K562 (cell line): ENCODE data around the gene ATG13. TPM values are rescaled to one million over a fixed set of nuclear protein-coding genes. Genes with fewer than 3 reads are reported as not detected.

Experiments
- BCL6 ChIP-seq: fragments of 250-450 bp; sonication (Bioruptor Pico); IDR thresholded peaks from 2 replicates; pipeline ENCODE4 v1.4.0; 2020
- BDP1 ChIP-seq: IDR thresholded peaks from 3 replicates; pipeline ENCODE4 v1.6.1; 2011; ENCODE audit not compliant: insufficient read length, insufficient read depth
- GABPB1 ChIP-seq: sonication (generic); formaldehyde crosslinking; IDR thresholded peaks from 2 replicates; pipeline ENCODE4 v1.8.0; 2022; ENCODE audit warnings: mild to moderate bottlenecking, missing genetic modification reagents
- GATAD2B ChIP-seq: fragments of 450-650 bp; IDR thresholded peaks from 2 replicates; pipeline ENCODE4 v1.6.1; 2017; ENCODE audit warnings: mild to moderate bottlenecking, borderline replicate concordance
- KAT2B ChIP-seq: IDR thresholded peaks from one replicate; pipeline ENCODE4 v1.6.1; 2012; ENCODE audit warnings: low read depth, mild to moderate bottlenecking, control low read depth, inconsistent platforms, low read length, moderate library complexity
- MLLT1 ChIP-seq, 2 experiments: fragments of 450-650 bp; IDR thresholded peaks; 2 replicates each; pipeline ENCODE4 v1.6.1; 2016
- NELFE ChIP-seq: IDR thresholded peaks from 2 replicates; pipeline ENCODE4 v1.6.1; 2011; ENCODE audit warnings: mild to moderate bottlenecking; ENCODE audit not compliant: insufficient read depth, insufficient read length
- NFE2L1 ChIP-seq: fragments of 450-650 bp; IDR thresholded peaks from 2 replicates; pipeline ENCODE4 v1.6.1; 2016; ENCODE audit warnings: missing genetic modification characterization, low read depth, mild to moderate bottlenecking, missing compliant biosample characterization, moderate library complexity, borderline replicate concordance
- NRF1 ChIP-seq, 2 experiments: fragments of 450-650 bp; IDR thresholded peaks in 1 of 2; conservative IDR thresholded peaks in 1 of 2; 2 replicates each; pipeline ENCODE4 v1.6.1; 2014; ENCODE audit warnings: mild to moderate bottlenecking in 2 of 2
- PCBP1 ChIP-seq: fragments of 200-400 bp; formaldehyde crosslinking; IDR thresholded peaks from 2 replicates; pipeline ENCODE4 v1.6.1; 2018; ENCODE audit warnings: mild to moderate bottlenecking, low read depth, low read length; ENCODE audit not compliant: poor library complexity, severe bottlenecking
- PHF21A ChIP-seq: fragments of 450-650 bp; IDR thresholded peaks from 2 replicates; pipeline ENCODE4 v1.6.1; 2017; ENCODE audit warnings: low read depth, borderline replicate concordance
- POLR2G ChIP-seq: fragments of 200-400 bp; formaldehyde crosslinking; IDR thresholded peaks from 2 replicates; pipeline ENCODE4 v1.6.1; 2017; ENCODE audit warnings: low read depth, mild to moderate bottlenecking, antibody characterized with exemption, low read length, moderate library complexity
- PRPF4 ChIP-seq: fragments of 200-400 bp; formaldehyde crosslinking; IDR thresholded peaks from one replicate; pipeline ENCODE4 v1.6.1; 2017; ENCODE audit warnings: low read length, low read depth, mild to moderate bottlenecking; ENCODE audit not compliant: insufficient read depth, poor library complexity, severe bottlenecking
- SUPT5H ChIP-seq: fragments of 450-650 bp; IDR thresholded peaks from 2 replicates; pipeline ENCODE4 v1.6.1; 2016
- XRCC5 ChIP-seq: fragments of 200-400 bp; formaldehyde crosslinking; IDR thresholded peaks from 2 replicates; pipeline ENCODE4 v1.6.1; 2017; ENCODE audit warnings: low read depth, mild to moderate bottlenecking, low read length
- ZHX1 ChIP-seq: fragments of 150-350 bp; conservative IDR thresholded peaks from 2 replicates; pipeline ENCODE4 v1.6.1; 2014; ENCODE audit warnings: low read length
- ZNF165 ChIP-seq: fragments of 250-450 bp; sonication (Bioruptor Pico); IDR thresholded peaks from 2 replicates; pipeline ENCODE4 v1.4.0; 2020; ENCODE audit warnings: borderline replicate concordance
- polyA plus RNA-seq, 8 experiments: library from polyadenylated mRNA; depleted of rRNA in 4 of 8; stranded (reverse) in 5 of 8; unstranded in 3 of 8; fragments of >200 nt; fragmentation: Nextera tagmentation in 2 of 8; fragmentation: Illumina TruSeq in 1 of 8; extraction: Ambion mirVana in 2 of 8; extraction: Trizol in 1 of 8; gene quantifications; 2 replicates each; pipeline versions ENCODE4 v1.2.1 to v1.2.3, GENCODE V29; 2011 to 2014; ENCODE audit warnings: inconsistent platforms in 1 of 8, missing spikeins in 1 of 8
- total RNA-seq, 7 experiments: library from RNA; depleted of rRNA in 6 of 7; stranded (reverse); fragments of >200 nt in 6 of 7; fragmentation: Illumina TruSeq in 2 of 7; extraction: Trizol in 2 of 7; gene quantifications; 2 replicates each; pipeline versions ENCODE4 v1.2.1 to v1.2.3, GENCODE V29; 2011 to 2021; ENCODE audit warnings: low replicate concordance in 1 of 7
- TF ChIP-seq, protein P1 (sequence below): fragments of 450-650 bp; IDR thresholded peaks from 2 replicates; pipeline ENCODE4 v1.6.1; 2014; ENCODE audit warnings: low read depth, mild to moderate bottlenecking, moderate library complexity, borderline replicate concordance
- TF ChIP-seq, protein P2 (sequence below): fragments of 450-650 bp; IDR thresholded peaks from 2 replicates; pipeline ENCODE4 v1.7.1; 2018; ENCODE audit warnings: mild to moderate bottlenecking, low read depth; ENCODE audit not compliant: partially characterized antibody

The ATG13 gene
- total and polyA plus RNA-seq, 9 of the 15 experiments (the other 6 are each of a cell fraction or from before 2014, with no cell fraction given): 13.1 to 61.5 (median 36.5) TPM

- TF ChIP-seq NRF1 (conservative IDR thresholded peaks at IDR 0.05 in 1 of 2, IDR thresholded peaks at IDR 0.05 in 1 of 2) (peak; percentile 47 to 62), PHF21A (no peak), PRPF4 (no peak), GABPB1 (CRISPR knock-in tag) (peak; percentile 60; the same call in 1 of the 2 replicates), ZNF165 (CRISPR knock-in tag) (no peak), XRCC5 (peak; percentile 100), PCBP1 (peak; percentile 63), KAT2B (no peak), SUPT5H (peak; percentile 80), GATAD2B (peak; percentile 34; the same call in 1 of the 2 replicates), ZHX1 (no peak), MLLT1 (IDR thresholded peaks at IDR 0.05) (peak in 1 of 2 experiments; percentile 100; a peak in 3 of 4 replicates), NFE2L1 (tag) (no peak), NELFE (no peak), POLR2G (peak; percentile 91), BDP1 (no peak), BCL6 (no peak)
- TF ChIP-seq, protein P1, sequence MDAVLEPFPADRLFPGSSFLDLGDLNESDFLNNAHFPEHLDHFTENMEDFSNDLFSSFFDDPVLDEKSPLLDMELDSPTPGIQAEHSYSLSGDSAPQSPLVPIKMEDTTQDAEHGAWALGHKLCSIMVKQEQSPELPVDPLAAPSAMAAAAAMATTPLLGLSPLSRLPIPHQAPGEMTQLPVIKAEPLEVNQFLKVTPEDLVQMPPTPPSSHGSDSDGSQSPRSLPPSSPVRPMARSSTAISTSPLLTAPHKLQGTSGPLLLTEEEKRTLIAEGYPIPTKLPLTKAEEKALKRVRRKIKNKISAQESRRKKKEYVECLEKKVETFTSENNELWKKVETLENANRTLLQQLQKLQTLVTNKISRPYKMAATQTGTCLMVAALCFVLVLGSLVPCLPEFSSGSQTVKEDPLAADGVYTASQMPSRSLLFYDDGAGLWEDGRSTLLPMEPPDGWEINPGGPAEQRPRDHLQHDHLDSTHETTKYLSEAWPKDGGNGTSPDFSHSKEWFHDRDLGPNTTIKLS: peak; percentile 79; the same call in 1 of the 2 replicates
- TF ChIP-seq, protein P2, sequence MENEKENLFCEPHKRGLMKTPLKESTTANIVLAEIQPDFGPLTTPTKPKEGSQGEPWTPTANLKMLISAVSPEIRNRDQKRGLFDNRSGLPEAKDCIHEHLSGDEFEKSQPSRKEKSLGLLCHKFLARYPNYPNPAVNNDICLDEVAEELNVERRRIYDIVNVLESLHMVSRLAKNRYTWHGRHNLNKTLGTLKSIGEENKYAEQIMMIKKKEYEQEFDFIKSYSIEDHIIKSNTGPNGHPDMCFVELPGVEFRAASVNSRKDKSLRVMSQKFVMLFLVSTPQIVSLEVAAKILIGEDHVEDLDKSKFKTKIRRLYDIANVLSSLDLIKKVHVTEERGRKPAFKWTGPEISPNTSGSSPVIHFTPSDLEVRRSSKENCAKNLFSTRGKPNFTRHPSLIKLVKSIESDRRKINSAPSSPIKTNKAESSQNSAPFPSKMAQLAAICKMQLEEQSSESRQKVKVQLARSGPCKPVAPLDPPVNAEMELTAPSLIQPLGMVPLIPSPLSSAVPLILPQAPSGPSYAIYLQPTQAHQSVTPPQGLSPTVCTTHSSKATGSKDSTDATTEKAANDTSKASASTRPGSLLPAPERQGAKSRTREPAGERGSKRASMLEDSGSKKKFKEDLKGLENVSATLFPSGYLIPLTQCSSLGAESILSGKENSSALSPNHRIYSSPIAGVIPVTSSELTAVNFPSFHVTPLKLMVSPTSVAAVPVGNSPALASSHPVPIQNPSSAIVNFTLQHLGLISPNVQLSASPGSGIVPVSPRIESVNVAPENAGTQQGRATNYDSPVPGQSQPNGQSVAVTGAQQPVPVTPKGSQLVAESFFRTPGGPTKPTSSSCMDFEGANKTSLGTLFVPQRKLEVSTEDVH: no peak
Observed at GRCh38 chr11:46593550-46594373, 23.6 kb upstream of the ATG13 start, which contains the start of gene AMBRA1 (continued).
